Measurements from ENCODE around the gene SULT2B1.
"Not testable (repeated sequence)": the region's sequence is repeated elsewhere in the genome, so short reads cannot be mapped to it uniquely, and the experiment has no call there.

Gene SULT2B1

GRCh38 chr19:48529156-48529555 is 22.8 kb upstream of the SULT2B1 start:
- no peak for DNase-seq (ENCODE audit: low spot score)

DNA sequence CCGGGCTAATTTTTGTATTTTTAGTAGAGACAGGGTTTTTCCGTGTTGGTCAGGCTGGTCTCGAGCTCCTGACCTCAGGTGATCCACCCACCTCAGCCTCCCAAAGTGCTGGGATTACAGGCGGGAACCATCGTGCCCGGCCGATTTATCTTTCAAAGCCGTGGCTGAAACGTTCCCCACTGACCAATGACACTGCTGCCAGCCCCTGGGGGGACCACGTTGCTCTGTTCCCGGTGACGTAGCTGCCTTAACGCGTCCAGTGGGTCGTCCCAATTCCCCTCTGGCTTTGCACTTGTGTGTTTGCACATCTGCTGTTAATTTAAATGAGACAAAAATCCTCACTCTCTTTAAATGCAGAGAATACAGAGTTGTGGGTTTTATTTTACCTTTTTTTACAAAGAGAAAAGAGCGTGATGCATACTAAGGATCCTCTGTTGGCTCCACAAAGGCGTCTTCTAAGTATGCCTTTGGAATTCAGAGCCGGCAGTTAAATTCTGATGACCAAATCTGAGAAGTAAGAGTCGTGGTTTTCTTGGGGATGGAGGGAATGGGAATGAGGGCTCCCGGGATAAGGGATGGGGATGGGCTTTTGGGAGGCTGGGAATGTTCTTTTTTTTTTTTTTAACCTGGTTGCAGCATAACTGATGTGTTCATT is 21.8 kb upstream of the SULT2B1 start:
- no peak for DNase-seq (ENCODE audit: low spot score)

DNA sequence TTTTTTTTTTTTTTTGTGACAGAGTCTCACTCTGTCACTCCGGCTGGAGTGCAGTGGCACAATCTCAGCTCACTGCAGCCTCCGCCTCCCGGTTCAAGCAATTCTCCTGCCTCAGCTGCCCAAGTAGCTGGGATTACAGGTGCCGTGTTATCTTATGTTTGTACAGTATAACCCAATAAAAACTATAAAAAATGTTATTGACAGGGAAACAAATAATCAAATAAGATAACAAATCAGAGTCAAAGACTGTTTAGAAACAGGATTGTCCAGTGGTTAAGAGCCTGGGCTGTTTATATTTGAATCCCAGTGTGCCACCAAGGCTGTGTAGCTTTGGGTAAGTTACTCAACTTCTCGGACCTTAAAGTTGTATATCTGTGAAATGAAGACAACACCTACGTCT is 21.2 kb upstream of the SULT2B1 start:
- DNase-seq (ENCODE audit: low spot score), result no peak

DNA sequence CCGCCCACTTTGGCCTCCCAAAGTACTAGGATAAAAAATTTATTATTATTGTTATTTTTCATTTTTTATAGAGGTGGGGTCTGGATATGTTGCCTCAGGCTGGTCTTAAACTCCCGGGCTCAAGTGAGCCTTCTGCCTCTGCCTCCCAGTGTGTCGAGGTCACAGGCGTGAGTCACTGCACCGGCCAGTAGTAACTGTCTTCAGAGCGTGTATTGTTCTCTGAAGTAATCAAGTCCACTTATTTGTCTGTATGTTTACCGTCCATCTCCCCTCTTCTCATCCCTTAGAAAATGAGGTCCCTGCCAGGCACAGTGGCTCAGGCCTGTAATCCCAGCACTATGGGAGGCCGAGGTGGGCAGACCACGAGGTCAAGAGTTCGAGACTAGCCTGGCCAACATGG is 18.2 kb upstream of the SULT2B1 start:
- DNase-seq (ENCODE audit: low spot score), result no peak

DNA sequence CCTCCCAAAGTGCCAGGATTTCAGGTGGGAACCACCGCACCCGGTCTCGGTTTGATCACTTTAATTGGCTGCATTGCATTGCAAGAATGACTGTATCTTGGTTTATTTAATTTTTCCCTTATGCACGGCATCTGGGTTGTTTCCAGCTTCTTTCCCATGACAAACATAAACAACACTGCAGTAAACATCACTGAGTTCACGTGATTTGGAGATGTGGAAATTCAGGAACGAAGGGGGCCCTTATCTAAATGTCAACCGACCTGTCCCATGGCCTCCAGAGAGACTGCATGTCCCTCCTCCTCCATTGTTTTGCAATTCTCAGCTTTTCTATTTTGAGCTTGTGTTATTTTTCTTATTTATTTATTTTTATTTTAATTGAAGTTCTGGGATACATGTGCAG is 14.4 kb upstream of the SULT2B1 start:
- no peak for DNase-seq (ENCODE audit: low spot score)

DNA sequence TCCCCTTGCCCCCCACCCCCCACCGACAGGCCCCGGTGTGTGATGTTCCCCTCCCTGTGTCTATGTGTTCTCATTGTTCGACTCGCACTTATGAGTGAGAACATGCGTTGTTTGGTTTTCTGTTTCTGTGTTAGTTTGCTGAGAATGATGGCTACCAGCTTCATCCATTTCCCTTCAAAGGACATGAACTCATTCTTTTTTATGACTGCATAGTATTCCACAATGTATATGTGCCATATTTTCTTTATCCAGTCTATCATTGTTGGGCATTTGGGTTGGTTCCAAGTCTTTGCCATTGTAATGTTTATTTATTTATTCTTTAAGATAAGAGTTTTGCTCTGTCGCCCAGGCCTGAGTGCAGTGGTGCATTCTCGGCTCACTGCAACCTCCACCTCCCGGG is 13.9 kb upstream of the SULT2B1 start:
- DNase-seq (ENCODE audit: low spot score), result not testable (repeated sequence)

- no peak for DNase-seq (ENCODE audit: low spot score)
Measured at GRCh38 chr19:48539503-48540096, 12.4 kb upstream of the SULT2B1 start.

DNA sequence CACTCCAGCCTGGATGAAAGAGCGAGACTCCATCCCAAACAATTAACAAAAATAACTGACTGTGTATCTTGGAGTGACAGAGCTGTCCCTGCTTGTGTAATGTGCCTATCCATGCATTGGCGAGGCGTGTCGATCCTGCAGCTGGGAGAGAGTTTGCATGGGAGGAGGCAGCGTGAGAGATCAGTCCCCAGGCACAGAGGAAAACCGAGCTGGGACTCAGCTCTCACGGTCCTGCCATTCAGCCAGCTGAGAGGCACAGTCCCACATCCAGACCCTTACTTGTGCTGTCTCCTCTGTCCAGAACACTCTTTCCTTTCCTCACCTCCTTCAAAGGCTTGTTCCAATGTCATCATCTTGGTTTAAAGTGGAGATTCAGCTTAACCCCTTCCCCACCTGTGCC is 11.9 kb upstream of the SULT2B1 start:
- DNase-seq (ENCODE audit: low spot score), result no peak

- no peak for DNase-seq (ENCODE audit: low spot score)
Measured at GRCh38 chr19:48541813-48542212, 10.2 kb upstream of the SULT2B1 start.

- DNase-seq (ENCODE audit: low spot score), result no peak
Measured at GRCh38 chr19:48543121-48543710, 8.8 kb upstream of the SULT2B1 start.

- no peak for DNase-seq (ENCODE audit: low spot score)
Measured at GRCh38 chr19:48544856-48545750, 6.9 kb upstream of the SULT2B1 start.

DNA sequence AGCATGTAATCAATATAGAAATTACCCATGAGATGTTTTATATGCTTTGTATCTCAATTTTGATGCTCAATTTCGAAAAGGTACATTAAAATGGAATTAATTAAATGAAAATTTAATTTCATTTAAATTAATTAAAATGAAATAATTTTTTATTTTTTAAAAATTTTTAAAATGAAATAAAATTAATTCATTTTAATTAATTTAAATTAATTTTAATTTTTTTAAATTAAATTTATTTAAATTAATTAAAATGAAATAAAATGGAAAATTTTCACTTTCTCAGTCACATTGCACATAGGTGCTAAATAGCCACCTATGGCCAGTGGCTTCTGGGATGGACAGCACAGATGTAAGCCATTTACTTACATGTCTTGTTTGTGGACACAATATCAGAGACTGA is 4.2 kb upstream of the SULT2B1 start:
- DNase-seq (ENCODE audit: low spot score), result no peak

GRCh38 chr19:48548253-48548911 is 3.6 kb upstream of the SULT2B1 start:
- DNase-seq (ENCODE audit: low spot score), result no peak

- no peak for DNase-seq (ENCODE audit: low spot score)
Measured at GRCh38 chr19:48549380-48549779, 2.6 kb upstream of the SULT2B1 start.

- DNase-seq (ENCODE audit: low spot score), result no peak
Measured at GRCh38 chr19:48552406-48553322, 692 bp downstream of the SULT2B1 start.

DNA sequence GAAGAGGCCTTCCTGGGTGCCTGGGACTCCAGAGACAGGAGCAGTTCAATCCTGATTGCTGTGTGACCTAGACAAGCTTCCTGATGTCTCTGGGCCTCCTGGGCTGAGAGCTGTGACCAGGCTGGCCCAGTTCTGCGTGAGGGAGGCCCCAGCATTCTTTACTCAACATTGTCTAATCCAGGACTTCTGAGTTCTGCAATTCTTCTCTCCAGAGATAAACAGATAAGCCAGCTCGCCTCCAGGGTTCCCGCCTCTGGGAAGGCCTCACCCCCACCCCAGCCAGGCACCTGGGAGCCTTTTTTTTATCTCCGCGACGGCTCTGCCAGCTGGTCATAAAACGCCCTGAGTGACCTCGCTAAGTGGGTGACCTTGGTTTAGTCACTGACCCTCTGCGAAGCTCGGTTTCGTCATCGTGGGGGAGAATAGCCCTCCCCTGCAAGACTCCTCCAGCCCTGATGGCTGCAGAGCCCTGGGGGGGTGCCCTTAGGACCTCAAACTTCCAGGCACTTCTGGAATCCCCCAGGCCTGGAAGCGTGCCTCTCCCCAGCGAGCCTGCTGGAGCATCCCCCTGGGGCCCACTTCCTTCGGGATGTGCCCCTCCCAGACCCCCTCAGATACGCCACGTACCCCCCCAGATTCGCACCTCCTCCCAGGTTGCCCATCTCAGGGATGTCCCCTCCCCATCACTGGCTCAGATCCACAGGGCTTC is 1.9 kb downstream of the SULT2B1 start:
- no peak for DNase-seq (ENCODE audit: low spot score)

DNA sequence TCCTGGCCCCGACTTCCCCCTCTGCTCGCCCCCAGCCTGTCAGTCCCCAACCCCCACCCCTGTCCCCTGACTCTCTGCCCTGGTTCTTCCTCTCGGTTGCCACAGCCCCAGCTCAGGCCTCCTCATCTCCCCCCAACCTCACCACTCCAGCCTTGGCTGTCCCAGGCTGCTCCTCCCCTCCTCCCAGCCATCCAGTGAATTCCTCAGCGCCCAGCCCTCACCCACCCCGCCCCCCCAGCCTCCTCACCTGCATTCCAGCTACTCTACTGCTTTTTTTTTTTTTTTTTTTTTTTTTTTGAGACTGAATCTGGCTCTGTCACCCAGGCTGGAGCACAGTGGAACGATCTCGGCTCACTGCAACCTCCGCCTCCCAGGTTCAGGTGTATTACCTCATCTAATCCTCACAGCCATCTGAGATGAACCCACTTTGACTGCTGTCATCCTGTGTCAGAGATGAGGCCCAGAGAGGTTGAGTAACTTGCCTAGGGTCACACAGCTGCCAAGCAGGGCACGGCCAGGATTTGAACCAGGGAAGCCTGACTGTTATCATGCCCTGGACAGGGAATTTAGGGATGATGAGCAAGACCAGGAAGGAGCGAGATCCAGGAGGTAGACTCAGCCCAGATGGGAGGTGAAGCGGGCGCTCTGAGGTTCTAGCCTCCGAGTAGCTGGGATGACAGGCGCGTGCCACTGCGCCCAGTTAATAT is 2.6 kb downstream of the SULT2B1 start:
- DNase-seq (ENCODE audit: low spot score), result no peak

- DNase-seq (ENCODE audit: low spot score), result no peak
Measured at GRCh38 chr19:48556163-48556562, 4.2 kb downstream of the SULT2B1 start.

DNA sequence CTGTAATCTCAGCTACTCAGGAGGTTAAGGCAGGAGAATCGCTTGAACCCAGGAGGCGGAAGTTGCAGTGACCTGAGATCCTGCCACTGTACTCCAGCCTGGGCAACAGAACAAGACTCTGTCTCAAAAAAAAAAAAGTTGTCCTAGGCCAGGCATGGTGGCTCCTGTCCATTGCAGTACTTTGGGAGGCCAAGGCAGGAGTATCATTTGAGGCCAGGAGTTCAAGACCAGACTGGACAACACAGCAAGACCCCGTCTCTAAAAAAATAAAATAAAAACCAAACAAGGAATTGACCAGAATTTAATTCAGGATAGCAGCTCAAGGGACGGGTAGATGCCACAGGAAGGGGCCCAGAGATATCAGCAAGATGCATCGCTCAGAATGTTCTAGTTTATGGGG is 4.9 kb downstream of the SULT2B1 start:
- no peak for DNase-seq (ENCODE audit: low spot score)
